GM23338 (cell line): Measurements from ENCODE around the gene MUC5AC.

Experiments used
- JUNB ChIP-seq: IDR thresholded peaks from one replicate; pipeline ENCODE4 v1.6.1; 2016; ENCODE audit warnings: antibody characterized with exemption; ENCODE audit not compliant: unreplicated experiment
- TF ChIP-seq, protein P1 (sequence below), 2 experiments: fragments of 200-600 bp in 1 of 2; sonication (generic) in 1 of 2; conservative IDR thresholded peaks; 2 replicates each; pipeline versions ENCODE4 v1.5.1 to v1.6.1; 2016 to 2017; ENCODE audit warnings: antibody characterized with exemption in 2 of 2, low read depth in 2 of 2, mild to moderate bottlenecking in 2 of 2, moderate library complexity in 1 of 2
- TF ChIP-seq, protein P2 (sequence below): IDR thresholded peaks from one replicate; pipeline ENCODE4 v1.6.1; 2018; ENCODE audit warnings: antibody characterized with exemption; ENCODE audit not compliant: unreplicated experiment

DNA sequence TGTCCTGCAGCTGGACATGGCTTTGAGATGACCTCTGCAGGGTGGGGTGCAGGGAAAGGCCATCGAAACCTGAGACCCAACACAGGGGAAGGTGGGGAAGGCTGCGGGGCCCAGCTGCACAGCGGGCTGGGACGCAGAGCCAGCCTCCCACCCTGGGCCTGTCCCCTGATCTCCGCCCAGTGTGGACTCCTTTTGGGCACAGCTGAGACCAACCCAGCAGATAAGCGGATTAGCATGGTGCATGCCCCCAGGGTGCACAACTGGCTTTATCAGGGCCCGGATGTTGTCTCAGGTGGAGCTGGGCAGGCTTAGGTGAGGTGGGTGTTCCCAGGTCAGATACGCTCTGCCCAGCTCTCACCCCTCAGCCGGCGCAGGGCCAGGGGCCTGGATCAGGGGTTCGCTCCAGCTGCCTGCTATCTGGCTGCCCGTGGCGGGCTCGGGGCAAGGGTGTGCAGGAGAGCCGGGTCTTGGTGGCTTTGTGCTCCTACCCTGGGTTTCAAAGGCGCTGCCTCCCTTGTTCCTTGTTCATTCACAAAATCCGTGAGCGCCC is 28.1 kb upstream of the MUC5AC start:
- TF ChIP-seq, protein P1, sequence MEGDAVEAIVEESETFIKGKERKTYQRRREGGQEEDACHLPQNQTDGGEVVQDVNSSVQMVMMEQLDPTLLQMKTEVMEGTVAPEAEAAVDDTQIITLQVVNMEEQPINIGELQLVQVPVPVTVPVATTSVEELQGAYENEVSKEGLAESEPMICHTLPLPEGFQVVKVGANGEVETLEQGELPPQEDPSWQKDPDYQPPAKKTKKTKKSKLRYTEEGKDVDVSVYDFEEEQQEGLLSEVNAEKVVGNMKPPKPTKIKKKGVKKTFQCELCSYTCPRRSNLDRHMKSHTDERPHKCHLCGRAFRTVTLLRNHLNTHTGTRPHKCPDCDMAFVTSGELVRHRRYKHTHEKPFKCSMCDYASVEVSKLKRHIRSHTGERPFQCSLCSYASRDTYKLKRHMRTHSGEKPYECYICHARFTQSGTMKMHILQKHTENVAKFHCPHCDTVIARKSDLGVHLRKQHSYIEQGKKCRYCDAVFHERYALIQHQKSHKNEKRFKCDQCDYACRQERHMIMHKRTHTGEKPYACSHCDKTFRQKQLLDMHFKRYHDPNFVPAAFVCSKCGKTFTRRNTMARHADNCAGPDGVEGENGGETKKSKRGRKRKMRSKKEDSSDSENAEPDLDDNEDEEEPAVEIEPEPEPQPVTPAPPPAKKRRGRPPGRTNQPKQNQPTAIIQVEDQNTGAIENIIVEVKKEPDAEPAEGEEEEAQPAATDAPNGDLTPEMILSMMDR (conservative IDR thresholded peaks at IDR 0.05; ENCODE audit: low read depth in 2 of 2) = no peak
- no peak for TF ChIP-seq JUNB
- TF ChIP-seq, protein P2, sequence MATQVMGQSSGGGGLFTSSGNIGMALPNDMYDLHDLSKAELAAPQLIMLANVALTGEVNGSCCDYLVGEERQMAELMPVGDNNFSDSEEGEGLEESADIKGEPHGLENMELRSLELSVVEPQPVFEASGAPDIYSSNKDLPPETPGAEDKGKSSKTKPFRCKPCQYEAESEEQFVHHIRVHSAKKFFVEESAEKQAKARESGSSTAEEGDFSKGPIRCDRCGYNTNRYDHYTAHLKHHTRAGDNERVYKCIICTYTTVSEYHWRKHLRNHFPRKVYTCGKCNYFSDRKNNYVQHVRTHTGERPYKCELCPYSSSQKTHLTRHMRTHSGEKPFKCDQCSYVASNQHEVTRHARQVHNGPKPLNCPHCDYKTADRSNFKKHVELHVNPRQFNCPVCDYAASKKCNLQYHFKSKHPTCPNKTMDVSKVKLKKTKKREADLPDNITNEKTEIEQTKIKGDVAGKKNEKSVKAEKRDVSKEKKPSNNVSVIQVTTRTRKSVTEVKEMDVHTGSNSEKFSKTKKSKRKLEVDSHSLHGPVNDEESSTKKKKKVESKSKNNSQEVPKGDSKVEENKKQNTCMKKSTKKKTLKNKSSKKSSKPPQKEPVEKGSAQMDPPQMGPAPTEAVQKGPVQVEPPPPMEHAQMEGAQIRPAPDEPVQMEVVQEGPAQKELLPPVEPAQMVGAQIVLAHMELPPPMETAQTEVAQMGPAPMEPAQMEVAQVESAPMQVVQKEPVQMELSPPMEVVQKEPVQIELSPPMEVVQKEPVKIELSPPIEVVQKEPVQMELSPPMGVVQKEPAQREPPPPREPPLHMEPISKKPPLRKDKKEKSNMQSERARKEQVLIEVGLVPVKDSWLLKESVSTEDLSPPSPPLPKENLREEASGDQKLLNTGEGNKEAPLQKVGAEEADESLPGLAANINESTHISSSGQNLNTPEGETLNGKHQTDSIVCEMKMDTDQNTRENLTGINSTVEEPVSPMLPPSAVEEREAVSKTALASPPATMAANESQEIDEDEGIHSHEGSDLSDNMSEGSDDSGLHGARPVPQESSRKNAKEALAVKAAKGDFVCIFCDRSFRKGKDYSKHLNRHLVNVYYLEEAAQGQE = no peak
